ENCODE results near the gene PRKAR1B.

The PRKAR1B gene

GRCh38 chr7:517774-518629, 209.1 kb downstream of the PRKAR1B start:
- DNase-seq = no peak

DNA sequence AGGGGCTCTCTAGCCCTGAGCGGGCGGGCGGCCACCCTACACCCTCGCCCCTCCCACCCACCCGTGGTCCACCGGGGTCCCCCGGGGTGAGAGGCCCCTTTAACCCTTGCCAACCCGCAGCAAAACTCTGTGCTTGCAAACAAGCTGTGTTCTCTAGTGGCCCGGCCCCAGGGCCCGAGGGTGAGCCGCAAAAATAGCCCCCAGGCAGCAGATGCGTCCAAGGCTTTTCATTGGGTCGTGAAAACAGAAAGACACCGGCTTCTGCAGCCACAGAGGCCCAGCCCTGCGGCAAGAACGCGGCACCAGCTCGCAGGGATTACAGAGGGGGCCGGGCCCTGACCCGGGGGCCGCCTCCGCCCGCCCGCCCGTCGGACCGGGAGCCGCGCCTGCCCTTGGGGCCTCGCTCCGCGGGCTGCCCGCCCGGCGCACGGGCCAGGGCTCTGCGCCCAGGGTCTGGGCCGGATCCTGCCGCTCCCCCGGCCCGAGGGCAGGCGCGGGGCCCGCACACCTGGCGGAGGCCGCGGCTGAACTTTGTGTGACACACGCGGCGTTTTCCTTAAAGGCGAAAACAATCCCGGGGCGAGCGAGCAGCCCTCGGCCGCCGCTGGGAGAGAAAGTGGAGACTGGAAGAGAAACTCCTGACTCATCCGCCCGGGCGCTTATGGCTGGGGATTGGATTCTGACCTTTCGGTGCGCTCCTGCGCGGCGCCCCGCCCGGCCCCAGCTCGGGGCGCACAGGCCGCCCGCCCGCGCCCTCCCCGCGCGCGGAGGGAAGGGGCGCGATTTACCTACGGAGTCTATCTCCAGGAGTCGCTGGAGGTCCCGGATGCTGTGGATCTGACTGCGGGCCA, 210.2 kb downstream of the PRKAR1B start:
- DNase-seq = no peak

GRCh38 chr7:516216-516605, 210.9 kb downstream of the PRKAR1B start:
- DNase-seq = no peak

DNA sequence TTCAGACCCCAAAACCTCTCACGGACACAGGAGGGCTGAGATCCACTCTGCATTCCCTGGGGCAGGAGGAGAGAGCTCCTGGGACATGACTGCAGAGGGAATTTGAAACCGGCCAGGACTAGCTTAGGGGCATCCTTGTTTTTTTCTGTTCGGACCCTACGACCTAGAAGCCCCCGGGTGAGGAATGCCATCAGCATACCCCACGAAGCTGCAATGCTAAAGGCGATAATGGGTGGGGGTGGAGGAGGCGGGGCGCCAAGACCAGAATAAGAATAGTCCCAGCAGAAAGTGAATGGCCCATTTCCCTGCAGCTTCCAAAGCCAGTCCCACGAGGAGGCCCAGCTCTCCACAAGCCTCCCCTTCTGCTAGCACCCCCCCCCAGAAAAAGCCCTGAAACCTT, 211.5 kb downstream of the PRKAR1B start:
- DNase-seq = no peak

DNA sequence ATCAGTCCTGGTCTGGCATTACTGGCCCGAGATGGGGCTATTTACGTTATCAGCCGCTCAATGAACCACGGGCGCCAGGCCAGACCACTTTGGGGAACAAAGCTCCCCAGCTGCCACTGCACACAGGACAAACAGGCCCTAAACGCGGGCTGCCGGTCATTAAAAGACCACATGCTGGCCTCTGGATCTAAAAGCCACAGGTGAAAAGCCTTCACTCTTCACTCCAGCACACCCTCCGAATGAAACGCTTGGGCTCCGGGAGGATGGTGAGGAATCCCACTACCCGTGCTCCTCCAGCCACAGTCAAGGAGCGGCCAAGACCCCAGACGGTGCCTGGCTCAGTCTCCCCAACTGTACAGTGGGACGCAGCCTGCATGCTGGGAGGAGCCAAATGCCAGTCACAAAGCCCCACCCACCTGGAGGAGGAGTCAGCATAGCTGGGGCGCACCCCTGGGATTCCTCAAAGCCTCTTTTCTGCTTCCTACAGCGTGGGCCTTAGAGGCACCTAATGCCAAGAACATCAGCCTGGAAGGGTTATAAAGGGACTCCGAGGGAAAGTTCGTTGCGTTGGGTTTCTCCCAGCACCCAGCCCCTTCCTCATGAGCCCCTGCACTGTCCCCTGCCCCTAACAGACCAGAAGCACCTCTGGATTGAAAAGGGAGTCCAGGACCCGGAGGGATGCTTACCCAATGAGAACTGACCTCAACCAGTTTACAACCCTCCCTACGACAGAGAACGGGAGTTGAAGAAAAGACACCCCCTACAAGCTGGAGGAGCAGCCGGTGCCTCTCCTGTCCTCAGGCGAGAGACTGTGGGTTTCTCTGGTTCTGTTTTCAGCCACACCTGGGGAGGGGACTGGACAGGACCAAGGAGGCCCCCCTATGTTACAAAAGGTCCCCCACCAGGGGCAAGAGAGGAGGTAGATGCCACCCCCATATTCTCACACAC, 212.2 kb downstream of the PRKAR1B start:
- no peak for DNase-seq

DNA sequence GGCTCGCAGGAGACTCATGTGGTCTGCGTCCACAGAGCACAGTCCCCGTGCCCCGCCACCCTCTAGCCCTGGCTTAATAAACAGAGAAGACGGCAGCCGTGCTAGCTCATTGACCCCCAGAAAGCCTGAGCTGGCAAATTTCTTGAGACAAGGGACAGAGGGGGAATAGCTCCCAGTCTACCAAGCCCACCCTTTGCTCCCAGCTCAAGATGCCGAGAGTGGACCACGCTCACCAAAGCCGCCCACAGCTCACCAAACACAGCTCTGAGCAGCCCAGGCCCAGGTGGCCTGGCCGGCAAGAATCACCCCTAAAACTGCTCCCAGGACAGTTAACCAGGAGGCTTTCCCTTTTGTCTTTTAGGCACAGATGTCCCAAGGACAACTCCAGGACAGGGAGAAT, 212.8 kb downstream of the PRKAR1B start:
- DNase-seq = no peak

GRCh38 chr7:513521-514166, 213.4 kb downstream of the PRKAR1B start:
- DNase-seq = no peak

DNA sequence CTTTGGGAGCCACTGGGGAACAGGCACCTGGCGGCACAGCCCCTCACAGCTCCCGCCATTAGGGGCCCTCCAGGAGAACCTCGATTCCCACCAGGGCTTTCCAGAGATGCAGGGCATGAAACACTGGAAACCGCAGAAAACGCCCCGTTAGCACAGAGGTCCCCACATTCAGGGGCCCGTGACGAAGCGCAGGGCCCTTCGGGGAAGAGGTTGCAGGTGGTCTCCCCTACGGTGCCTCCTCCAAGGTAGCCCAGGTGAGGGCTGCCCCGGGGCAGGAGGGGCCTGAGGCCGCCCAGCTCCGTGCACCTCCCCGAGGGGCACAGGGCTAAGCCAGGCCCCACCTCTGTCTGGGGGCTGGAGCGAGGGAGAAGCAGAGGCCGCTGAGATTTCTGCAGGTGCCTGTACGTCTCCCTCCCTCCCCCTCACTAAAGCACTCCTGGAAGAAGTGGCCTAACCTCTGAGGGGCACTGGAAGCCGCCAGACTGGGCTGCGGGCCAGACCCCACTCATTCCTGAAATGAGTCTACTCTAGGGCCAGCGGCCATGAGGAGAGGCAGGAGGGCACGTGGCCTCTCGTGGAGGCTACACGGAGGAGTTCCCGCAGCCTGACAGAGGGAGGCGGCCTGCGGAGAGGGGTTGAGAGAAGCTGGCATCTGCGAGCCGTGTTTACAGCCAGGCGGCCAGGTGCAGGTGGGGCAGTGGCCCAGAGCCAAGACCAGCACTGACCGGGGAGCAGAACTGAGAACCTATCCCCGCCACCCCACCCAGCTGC, 214.4 kb downstream of the PRKAR1B start:
- no peak for DNase-seq

GRCh38 chr7:512146-512510, 215.0 kb downstream of the PRKAR1B start:
- DNase-seq = no peak

DNA sequence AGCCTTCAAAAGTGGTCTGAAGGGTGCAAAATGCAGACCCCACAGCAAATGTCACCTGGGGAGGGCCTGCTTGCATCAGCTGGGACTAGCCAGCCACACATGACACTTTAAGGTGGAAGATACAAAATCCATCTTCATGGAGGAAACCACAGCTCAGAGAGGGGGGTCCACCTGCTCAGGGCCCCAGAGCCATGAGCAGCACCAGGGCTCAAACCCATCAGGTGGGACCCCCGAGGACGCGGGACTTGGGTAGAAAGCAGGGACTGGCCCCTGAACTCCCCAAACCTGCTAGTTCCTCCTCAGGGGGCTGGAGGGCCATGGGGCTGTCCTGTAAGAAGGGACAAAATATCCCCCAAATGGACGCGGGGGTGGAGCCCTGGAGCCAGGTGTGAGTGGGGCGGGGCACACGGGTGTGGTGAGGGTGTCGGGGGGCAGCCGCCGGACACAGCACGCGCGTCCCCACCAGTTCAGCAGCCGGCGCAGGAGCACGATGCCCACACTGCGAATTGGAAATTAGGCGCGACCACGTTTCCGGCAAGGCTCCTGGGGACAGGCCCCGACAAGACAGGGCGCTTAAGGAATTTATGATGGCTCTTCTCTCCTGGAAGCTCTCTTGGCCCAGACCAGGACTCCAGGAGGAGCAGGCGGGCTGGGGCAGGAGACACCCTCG, 215.5 kb downstream of the PRKAR1B start:
- DNase-seq = no peak

- no peak for DNase-seq
Measured at GRCh38 chr7:510782-511281, 216.2 kb downstream of the PRKAR1B start.

DNA sequence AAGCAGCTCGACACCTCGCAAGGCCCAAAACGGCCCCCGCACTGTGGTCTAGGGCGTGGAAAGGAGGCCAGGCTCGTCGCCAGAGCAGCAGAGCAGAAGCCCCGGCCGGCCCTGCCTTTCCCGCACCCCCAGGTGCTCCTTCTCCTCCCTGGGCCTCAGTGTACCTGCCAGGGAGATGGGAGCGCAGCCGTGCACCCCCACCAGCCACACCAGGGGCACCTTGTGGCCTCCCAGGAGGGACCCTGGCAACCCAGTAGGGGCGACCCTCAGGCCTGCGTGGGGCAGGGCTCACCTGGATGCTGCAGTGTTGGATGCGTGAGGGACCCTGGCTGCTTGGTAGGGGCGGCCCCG, 217.0 kb downstream of the PRKAR1B start:
- no peak for DNase-seq

DNA sequence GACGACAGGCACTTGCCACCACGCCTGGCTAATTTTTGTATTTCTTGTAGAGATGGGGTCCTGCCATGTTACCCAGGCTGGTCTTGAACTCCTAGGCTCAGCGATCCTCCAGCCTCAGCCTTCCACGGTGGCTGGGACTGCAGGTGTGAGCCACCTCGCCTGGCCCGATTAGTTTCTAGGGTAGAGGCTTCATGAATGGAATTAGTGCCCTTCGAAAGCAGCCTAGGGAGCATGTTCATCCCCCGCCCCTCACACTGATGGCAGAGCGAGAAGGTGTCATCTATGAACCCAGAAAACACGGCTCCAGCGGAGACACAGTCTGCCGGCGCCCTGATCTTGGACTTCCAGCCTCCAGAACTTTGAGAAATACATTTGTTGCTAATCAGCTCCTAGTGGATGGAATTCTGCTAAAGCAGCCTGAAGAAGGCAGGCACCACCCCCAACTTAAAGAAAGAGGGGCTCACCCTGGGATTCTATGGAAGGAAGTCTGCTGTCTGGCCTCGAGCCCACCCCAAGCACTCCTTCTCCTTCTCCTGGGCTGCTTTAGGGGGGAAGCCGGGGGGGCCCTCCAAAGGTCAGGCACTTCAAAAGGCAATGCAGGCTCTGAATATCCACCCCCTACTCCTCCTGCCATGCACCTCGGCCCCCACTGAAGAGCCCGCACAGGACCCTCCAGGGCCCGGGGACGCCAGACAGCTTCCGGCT, 217.5 kb downstream of the PRKAR1B start:
- no peak for DNase-seq

- DNase-seq = no peak
Measured at GRCh38 chr7:508461-509170, 218.5 kb downstream of the PRKAR1B start.

GRCh38 chr7:507623-508300, 219.3 kb downstream of the PRKAR1B start:
- DNase-seq = no peak

DNA sequence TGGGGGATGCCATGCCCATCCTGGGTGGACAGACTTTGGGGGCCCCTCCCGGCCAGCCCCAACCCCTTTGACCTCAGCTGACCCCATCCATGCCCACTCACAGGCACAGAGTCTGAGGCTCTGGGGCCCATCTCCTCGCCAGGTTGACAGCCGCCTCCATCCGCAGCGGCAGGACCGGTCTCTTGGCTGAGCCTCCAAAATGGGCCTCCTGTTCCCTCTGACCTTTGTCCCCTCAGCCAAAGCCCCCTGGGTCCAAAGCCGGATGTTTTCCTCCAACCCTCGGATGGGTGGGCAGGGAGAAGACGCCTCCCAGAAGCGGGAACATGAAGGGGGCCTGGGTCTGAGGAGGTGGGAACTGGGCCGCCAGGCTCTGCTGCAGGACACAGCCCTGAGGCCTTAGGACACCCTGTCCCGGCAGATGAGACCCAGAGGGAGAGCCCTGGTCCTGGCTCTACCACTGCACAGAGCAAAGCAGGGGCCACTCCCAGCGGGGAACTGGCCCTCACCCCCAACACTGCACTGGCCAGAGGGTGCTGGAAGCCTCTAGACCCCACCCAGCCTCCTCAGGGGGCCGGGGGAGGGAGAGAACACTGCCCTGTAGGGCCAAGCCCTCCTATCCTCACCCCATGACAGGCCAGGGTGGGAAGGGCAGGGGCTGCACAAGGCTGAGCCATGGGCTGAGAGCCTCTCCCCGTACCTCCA, 220.0 kb downstream of the PRKAR1B start:
- DNase-seq = no peak

- no peak for DNase-seq
Measured at GRCh38 chr7:506391-506831, 220.7 kb downstream of the PRKAR1B start.

- DNase-seq = no peak
Measured at GRCh38 chr7:505171-505570, 221.9 kb downstream of the PRKAR1B start.

Measured in NCI-H446 (cell line).